ENCODE results near the gene PELI3.

The PELI3 gene

DNA sequence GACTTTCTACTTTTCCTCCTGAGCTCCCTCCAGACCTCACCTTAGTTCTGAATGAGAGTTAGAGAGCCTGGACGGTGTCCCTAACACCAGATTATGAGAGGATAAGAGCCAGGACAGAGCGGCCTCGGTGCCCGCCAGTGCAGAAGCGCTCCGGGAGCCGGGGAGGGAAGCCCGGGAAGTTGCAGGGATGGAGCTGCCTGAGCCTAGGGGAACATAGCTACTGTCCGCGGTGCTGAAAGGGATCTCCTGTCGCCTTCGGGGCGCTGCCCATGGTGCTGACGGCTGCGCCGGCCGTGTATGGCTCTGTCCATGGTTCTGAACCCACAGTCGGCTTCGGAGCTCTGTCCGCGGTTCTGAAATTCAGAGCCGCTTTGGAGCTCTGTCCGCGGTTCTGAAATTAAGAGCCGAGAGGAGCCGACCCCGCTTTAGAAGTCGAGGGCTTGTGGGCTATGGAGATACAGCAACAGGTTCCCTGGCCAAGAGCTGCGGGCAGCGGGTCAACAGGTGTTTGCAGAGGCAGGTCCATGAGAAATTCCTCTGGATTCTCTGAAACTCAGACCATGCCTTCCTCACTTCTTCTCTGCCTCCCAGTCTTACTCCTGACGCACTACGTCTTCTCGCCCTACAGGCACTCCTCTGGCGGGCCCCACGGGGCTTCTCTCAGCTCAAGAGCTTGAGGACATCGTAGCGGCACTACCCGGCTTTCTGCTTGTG lies 45.1 kb upstream of the PELI3 start:
- Histone ChIP-seq H3K4me3 (ENCODE audit: low read length, poor library complexity, severe bottlenecking) (no peak overlapping the region), H3K27me3 (ENCODE audit: insufficient read depth, low read length, poor library complexity, severe bottlenecking) (no peaks in the 10 kb centered on the region), H3K79me2 (ENCODE audit: insufficient read depth, low read length) (no peaks in the 10 kb centered on the region), H3K4me1 (ENCODE audit: insufficient read depth, low read length, poor library complexity, severe bottlenecking) (no peaks in the 10 kb centered on the region), H4K20me1 (ENCODE audit: insufficient read depth, low read length, poor library complexity, severe bottlenecking) (peaks cover 5% of the 10 kb centered on the region), H3K9me2 (replicated peaks; ENCODE audit: low read depth, low read length) (no peaks in the 10 kb centered on the region), H3K36me3 (ENCODE audit: insufficient read depth, low read length) (peaks cover 2% of the 10 kb centered on the region; the same call in 1 of the 2 replicates), H2AFZ (ENCODE audit: low read length) (no peak overlapping the region), H3K9me3 (ENCODE audit: insufficient read depth, low read depth, low read length) (no peaks in the 10 kb centered on the region), H3K4me2 (ENCODE audit: low read depth, low read length, poor library complexity, severe bottlenecking) (no peak overlapping the region), H3F3A (ENCODE audit: low read depth) (no peaks in the 10 kb centered on the region), H3K9ac (ENCODE audit: low read depth, low read length, poor library complexity, severe bottlenecking) (no peak overlapping the region)
- TF ChIP-seq EZH2phosphoT487 (IDR thresholded peaks at IDR 0.05; ENCODE audit: borderline replicate concordance) = no peak
- TF ChIP-seq, protein P1, sequence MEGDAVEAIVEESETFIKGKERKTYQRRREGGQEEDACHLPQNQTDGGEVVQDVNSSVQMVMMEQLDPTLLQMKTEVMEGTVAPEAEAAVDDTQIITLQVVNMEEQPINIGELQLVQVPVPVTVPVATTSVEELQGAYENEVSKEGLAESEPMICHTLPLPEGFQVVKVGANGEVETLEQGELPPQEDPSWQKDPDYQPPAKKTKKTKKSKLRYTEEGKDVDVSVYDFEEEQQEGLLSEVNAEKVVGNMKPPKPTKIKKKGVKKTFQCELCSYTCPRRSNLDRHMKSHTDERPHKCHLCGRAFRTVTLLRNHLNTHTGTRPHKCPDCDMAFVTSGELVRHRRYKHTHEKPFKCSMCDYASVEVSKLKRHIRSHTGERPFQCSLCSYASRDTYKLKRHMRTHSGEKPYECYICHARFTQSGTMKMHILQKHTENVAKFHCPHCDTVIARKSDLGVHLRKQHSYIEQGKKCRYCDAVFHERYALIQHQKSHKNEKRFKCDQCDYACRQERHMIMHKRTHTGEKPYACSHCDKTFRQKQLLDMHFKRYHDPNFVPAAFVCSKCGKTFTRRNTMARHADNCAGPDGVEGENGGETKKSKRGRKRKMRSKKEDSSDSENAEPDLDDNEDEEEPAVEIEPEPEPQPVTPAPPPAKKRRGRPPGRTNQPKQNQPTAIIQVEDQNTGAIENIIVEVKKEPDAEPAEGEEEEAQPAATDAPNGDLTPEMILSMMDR (conservative IDR thresholded peaks at IDR 0.05; ENCODE audit: low read length) = no peak

DNA sequence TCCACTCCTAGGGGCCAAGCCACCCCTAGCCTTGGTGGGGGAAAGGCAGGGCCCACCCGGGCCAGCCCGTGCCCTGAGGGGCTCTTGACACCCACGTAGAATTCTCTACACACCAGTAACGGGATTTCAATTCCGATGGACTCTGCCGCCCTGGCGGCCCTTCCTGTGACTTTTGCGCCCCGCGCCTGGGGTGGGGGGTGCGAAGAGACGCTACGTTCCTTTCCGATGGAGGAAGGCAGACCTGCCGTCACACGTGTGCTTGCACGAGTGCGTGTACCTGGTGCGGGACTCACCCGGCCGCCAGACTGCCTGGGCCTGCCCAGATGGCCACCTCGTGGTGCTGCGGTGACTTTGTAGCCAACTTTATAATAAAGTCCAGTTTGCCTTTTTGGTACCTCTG lies 40.4 kb upstream of the PELI3 start:
- Histone ChIP-seq H3K4me2 (ENCODE audit: low read depth, low read length, poor library complexity, severe bottlenecking) (no peak overlapping the region), H3K4me3 (ENCODE audit: low read length, poor library complexity, severe bottlenecking) (no peak overlapping the region), H3K9me3 (ENCODE audit: insufficient read depth, low read depth, low read length) (no peaks in the 10 kb centered on the region), H3K36me3 (ENCODE audit: insufficient read depth, low read length) (peaks cover 2% of the 10 kb centered on the region; the same call in 1 of the 2 replicates), H3K79me2 (ENCODE audit: insufficient read depth, low read length) (no peaks in the 10 kb centered on the region), H3K9ac (ENCODE audit: low read depth, low read length, poor library complexity, severe bottlenecking) (no peak overlapping the region), H3K27me3 (ENCODE audit: insufficient read depth, low read length, poor library complexity, severe bottlenecking) (no peaks in the 10 kb centered on the region), H3F3A (ENCODE audit: low read depth) (no peaks in the 10 kb centered on the region), H3K9me2 (replicated peaks; ENCODE audit: low read depth, low read length) (no peaks in the 10 kb centered on the region), H2AFZ (ENCODE audit: low read length) (no peak overlapping the region), H3K4me1 (ENCODE audit: insufficient read depth, low read length, poor library complexity, severe bottlenecking) (no peaks in the 10 kb centered on the region), H4K20me1 (ENCODE audit: insufficient read depth, low read length, poor library complexity, severe bottlenecking) (no peaks in the 10 kb centered on the region)
- TF ChIP-seq, protein P1 (conservative IDR thresholded peaks at IDR 0.05; ENCODE audit: low read length) = no peak
- TF ChIP-seq EZH2phosphoT487 (IDR thresholded peaks at IDR 0.05; ENCODE audit: borderline replicate concordance) = no peak

DNA sequence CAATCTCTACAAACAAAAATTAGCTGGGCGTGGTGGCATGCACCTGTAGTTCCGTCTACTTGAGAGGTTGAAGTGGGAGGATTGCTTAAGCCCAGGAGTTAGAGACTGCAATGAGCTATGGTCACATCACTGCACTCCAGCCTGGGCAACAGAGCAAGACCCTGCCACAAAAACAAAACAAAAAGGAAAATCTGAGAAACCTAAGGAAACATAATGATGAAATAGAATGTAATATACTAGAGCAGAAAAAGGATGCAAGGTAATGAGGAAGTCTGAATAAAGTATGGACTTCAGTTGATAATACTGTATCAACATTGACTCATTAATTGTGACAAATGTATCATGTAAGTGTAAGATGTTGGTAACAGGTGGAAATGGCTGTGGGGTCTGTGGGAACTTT lies 37.8 kb upstream of the PELI3 start:
- H3K36me3 ChIP-seq (ENCODE audit: insufficient read depth, low read length) = peaks cover 2% of the 10 kb centered on the region; the same call in 1 of the 2 replicates
- no peaks in the 10 kb centered on the region for H3K27me3 ChIP-seq (ENCODE audit: insufficient read depth, low read length, poor library complexity, severe bottlenecking)
- no peaks in the 10 kb centered on the region for H3K4me1 ChIP-seq (ENCODE audit: insufficient read depth, low read length, poor library complexity, severe bottlenecking)
- no peaks in the 10 kb centered on the region for H3F3A ChIP-seq (ENCODE audit: low read depth)
- no peaks in the 10 kb centered on the region for H4K20me1 ChIP-seq (ENCODE audit: insufficient read depth, low read length, poor library complexity, severe bottlenecking)
- H3K79me2 ChIP-seq (ENCODE audit: insufficient read depth, low read length) = no peaks in the 10 kb centered on the region
- no peak overlapping the region for H3K9ac ChIP-seq (ENCODE audit: low read depth, low read length, poor library complexity, severe bottlenecking)
- no peak overlapping the region for H2AFZ ChIP-seq (ENCODE audit: low read length)
- no peak overlapping the region for H3K4me2 ChIP-seq (ENCODE audit: low read depth, low read length, poor library complexity, severe bottlenecking)
- H3K9me2 ChIP-seq (replicated peaks; ENCODE audit: low read depth, low read length) = no peaks in the 10 kb centered on the region
- H3K4me3 ChIP-seq (ENCODE audit: low read length, poor library complexity, severe bottlenecking) = no peak overlapping the region
- no peak for TF ChIP-seq EZH2phosphoT487 (IDR thresholded peaks at IDR 0.05; ENCODE audit: borderline replicate concordance)
- TF ChIP-seq, protein P1 (conservative IDR thresholded peaks at IDR 0.05; ENCODE audit: low read length) = no peak
- no peaks in the 10 kb centered on the region for H3K9me3 ChIP-seq (ENCODE audit: insufficient read depth, low read depth, low read length)

Data from Loucy (cell line).